Neuron (in vitro differentiated cells): ENCODE data around the gene HGFAC.

ENCODE experiments used
- H2AFZ ChIP-seq: one replicate; pipeline ENCODE4 v1.6.1; 2013; ENCODE audit warnings: low read depth, mild to moderate bottlenecking, inconsistent platforms, low read length, moderate library complexity
- H3K27me3 ChIP-seq: one replicate; pipeline ENCODE4 v1.6.1; 2013; ENCODE audit warnings: low read length; ENCODE audit not compliant: insufficient read depth
- H3K36me3 ChIP-seq: one replicate; pipeline ENCODE4 v1.6.1; 2013; ENCODE audit warnings: low read length; ENCODE audit not compliant: insufficient read depth
- H3K4me1 ChIP-seq: one replicate; pipeline ENCODE4 v1.6.1; 2013; ENCODE audit warnings: low read length; ENCODE audit not compliant: insufficient read depth
- H3K4me3 ChIP-seq: 2 replicates; pipeline ENCODE4 v1.5.1; 2013; ENCODE audit warnings: mild to moderate bottlenecking, low read length, moderate library complexity
- H3K9me3 ChIP-seq: one replicate; pipeline ENCODE4 v1.6.1; 2013; ENCODE audit warnings: low read length

Gene HGFAC

GRCh38 chr4:3494462-3494871, 52.7 kb downstream of the HGFAC start:
- Histone ChIP-seq H3K4me1 (peaks cover 17% of the 10 kb centered on the region), H3K27me3 (no peaks in the 10 kb centered on the region), H3K36me3 (no peaks in the 10 kb centered on the region), H3K9me3 (no peaks in the 10 kb centered on the region), H3K4me3 (no peak overlapping the region), H2AFZ (no peak overlapping the region)

GRCh38 chr4:3495204-3495975, 53.6 kb downstream of the HGFAC start:
- H3K4me3 ChIP-seq: no peak overlapping the region
- H3K36me3 ChIP-seq: no peaks in the 10 kb centered on the region
- no peak overlapping the region for H2AFZ ChIP-seq
- H3K27me3 ChIP-seq: no peaks in the 10 kb centered on the region
- peaks cover 17% of the 10 kb centered on the region for H3K4me1 ChIP-seq
- H3K9me3 ChIP-seq: no peaks in the 10 kb centered on the region

GRCh38 chr4:3496021-3496420, 54.3 kb downstream of the HGFAC start:
- Histone ChIP-seq H3K36me3 (peaks cover 5% of the 10 kb centered on the region), H3K9me3 (no peaks in the 10 kb centered on the region), H3K4me1 (peaks cover 17% of the 10 kb centered on the region), H3K27me3 (no peaks in the 10 kb centered on the region), H3K4me3 (no peak overlapping the region), H2AFZ (no peak overlapping the region)

GRCh38 chr4:3497095-3497494, 55.3 kb downstream of the HGFAC start:
- H3K27me3 ChIP-seq: no peaks in the 10 kb centered on the region
- H3K4me1 ChIP-seq: peaks cover 17% of the 10 kb centered on the region
- no peak overlapping the region for H2AFZ ChIP-seq
- H3K36me3 ChIP-seq: peaks cover 11% of the 10 kb centered on the region
- no peaks in the 10 kb centered on the region for H3K9me3 ChIP-seq
- H3K4me3 ChIP-seq: no peak overlapping the region

- H3K9me3 ChIP-seq: no peaks in the 10 kb centered on the region
- H3K36me3 ChIP-seq: peaks cover 17% of the 10 kb centered on the region
- no peak overlapping the region for H2AFZ ChIP-seq
- peaks cover 17% of the 10 kb centered on the region for H3K4me1 ChIP-seq
- H3K4me3 ChIP-seq: no peak overlapping the region
- H3K27me3 ChIP-seq: no peaks in the 10 kb centered on the region
Observed at GRCh38 chr4:3497523-3498389, 56.0 kb downstream of the HGFAC start.

- Histone ChIP-seq H3K9me3 (no peaks in the 10 kb centered on the region), H3K4me3 (no peak overlapping the region), H3K36me3 (peaks cover 21% of the 10 kb centered on the region), H2AFZ (no peak overlapping the region), H3K4me1 (peaks cover 17% of the 10 kb centered on the region), H3K27me3 (no peaks in the 10 kb centered on the region)
Observed at GRCh38 chr4:3498407-3498806, 56.6 kb downstream of the HGFAC start.
